ENCODE results near the gene UXS1. TPM values are rescaled to one million over a fixed set of nuclear protein-coding genes. Genes with fewer than 3 reads are reported as not detected.

Gene UXS1
- polyA plus RNA-seq, 3 donors, result 23.4 to 33.8 (median 29.3) TPM

DNA sequence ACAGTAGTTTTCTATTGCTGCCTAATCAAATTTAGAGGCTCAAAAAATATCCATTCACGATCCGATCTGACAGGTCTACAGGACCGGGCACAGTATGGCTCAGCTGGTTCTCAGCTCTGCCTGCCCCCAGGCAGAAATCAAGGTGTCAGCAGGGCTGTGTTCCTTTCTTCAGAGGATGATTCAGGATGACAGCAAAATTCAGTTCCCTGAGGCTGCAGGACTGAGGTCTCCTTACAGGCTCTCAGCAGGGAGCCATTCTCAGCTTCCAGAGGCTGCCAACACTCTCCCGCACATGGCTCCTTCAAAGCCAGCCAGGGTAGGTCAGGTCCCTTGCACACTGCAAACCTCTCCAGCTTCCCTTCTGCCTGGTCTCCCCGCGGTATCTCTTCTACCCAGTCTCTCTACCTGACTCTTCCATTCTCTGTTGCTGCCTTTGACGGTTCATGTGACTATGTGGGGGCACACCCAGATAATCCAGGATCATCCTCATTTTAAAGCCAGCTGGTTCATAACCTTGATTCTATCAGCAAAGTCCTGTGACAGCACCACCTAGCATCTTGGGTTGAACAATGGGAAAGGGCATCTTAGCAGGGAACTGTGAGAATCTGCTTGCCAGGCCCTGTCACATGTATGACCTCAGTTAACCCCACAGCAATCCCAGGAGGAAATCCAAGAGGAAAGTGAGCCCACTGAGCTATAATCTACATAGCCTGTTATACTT lies 50.4 kb downstream of the UXS1 start:
- Mint-ChIP-seq H3K9me3 (no peaks in the 10 kb centered on the region), H3K27ac (peak overlapping the region in 2 of 7 donors; percentile 4 to 76), H3K36me3 (peaks cover 45 to 59% of the 10 kb centered on the region in 2 donors), H3K27me3 (ENCODE audit: low read depth in 3 of 3) (peaks cover 0 to 1% (median 0%) of the 10 kb centered on the region in 3 donors), H3K4me3 (no peak overlapping the region), H3K4me1 (peaks cover 4% of the 10 kb centered on the region)
- Histone ChIP-seq H3K9me3 (replicated peaks in 1 of 2; ENCODE audit: control insufficient read depth in 1 of 2, insufficient read depth in 1 of 2, low read length in 2 of 2) (no peaks in the 10 kb centered on the region), H3K4me1 (ENCODE audit: control insufficient read depth in 1 of 2, insufficient read depth in 2 of 2, low read length in 2 of 2) (no peaks in the 10 kb centered on the region), H3K36me3 (replicated peaks in 1 of 2; ENCODE audit: control insufficient read depth in 1 of 2, insufficient read depth in 2 of 2, low read length in 2 of 2) (peaks cover 15 to 78% of the 10 kb centered on the region in 2 donors), H3K27me3 (ENCODE audit: control insufficient read depth in 2 of 2, insufficient read depth in 2 of 2, low read length in 2 of 2) (no peaks in the 10 kb centered on the region), H3K9ac (ENCODE audit: insufficient read depth, low read length, poor library complexity, severe bottlenecking) (no peak overlapping the region), H3K4me3 (replicated peaks in 1 of 3; ENCODE audit: low read depth in 2 of 3, low read length in 3 of 3) (no peak overlapping the region), H4K20me1 (ENCODE audit: insufficient read depth, low read length) (peaks cover 3% of the 10 kb centered on the region), H3K79me2 (ENCODE audit: insufficient read depth, low read length) (no peaks in the 10 kb centered on the region), H3K27ac (ENCODE audit: low read depth in 1 of 2, low read length in 2 of 2) (peak overlapping the region in 1 of 2 donors; percentile 31), H3K4me2 (replicated peaks; ENCODE audit: extremely low read depth, low read length, poor library complexity, severe bottlenecking) (no peak overlapping the region), H2AFZ (ENCODE audit: insufficient read depth, low read depth, low read length, poor library complexity, severe bottlenecking) (no peak overlapping the region)
- TF ChIP-seq, protein P1, sequence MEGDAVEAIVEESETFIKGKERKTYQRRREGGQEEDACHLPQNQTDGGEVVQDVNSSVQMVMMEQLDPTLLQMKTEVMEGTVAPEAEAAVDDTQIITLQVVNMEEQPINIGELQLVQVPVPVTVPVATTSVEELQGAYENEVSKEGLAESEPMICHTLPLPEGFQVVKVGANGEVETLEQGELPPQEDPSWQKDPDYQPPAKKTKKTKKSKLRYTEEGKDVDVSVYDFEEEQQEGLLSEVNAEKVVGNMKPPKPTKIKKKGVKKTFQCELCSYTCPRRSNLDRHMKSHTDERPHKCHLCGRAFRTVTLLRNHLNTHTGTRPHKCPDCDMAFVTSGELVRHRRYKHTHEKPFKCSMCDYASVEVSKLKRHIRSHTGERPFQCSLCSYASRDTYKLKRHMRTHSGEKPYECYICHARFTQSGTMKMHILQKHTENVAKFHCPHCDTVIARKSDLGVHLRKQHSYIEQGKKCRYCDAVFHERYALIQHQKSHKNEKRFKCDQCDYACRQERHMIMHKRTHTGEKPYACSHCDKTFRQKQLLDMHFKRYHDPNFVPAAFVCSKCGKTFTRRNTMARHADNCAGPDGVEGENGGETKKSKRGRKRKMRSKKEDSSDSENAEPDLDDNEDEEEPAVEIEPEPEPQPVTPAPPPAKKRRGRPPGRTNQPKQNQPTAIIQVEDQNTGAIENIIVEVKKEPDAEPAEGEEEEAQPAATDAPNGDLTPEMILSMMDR (IDR thresholded peaks at IDR 0.05), result no peak
- DNase-seq, result no peak
- WGBS (ENCODE audit: insufficient coverage), result 97% methylated on average over 5 of the region's 7 CpGs
- intact Hi-C loops (cut with micrococcal nuclease), result no loop called here

DNA sequence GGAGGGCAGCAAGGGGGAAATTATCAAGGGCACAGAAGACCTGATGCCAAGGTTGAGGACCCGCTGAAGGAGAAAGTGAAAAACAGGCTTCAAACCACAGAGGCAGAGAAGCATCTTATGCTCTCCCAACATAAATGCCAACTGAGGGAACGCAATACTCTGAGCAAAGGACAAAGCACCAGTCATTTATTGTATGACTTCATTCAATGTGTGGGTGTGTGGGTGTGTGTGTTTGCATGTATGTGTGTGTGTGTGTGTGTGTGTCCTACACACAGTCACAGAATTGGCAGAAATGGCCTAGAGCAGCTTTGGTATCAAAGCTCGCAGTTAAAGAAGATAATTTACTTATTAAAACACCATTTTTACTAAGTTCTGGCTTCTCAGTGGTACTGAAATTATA lies 51.4 kb downstream of the UXS1 start:
- Mint-ChIP-seq H3K9me3 (peaks cover 0 to 2% (median 0%) of the 10 kb centered on the region in 7 donors), H3K36me3 (peaks cover 51 to 66% of the 10 kb centered on the region in 2 donors), H3K4me3 (no peak overlapping the region), H3K27ac (peak overlapping the region in 1 of 7 donors; percentile 10), H3K27me3 (ENCODE audit: low read depth in 3 of 3) (peaks cover 0 to 1% (median 0%) of the 10 kb centered on the region in 3 donors), H3K4me1 (peaks cover 4% of the 10 kb centered on the region)
- no peak for DNase-seq
- Histone ChIP-seq H2AFZ (ENCODE audit: insufficient read depth, low read depth, low read length, poor library complexity, severe bottlenecking) (no peak overlapping the region), H3K27me3 (ENCODE audit: control insufficient read depth in 2 of 2, insufficient read depth in 2 of 2, low read length in 2 of 2) (no peaks in the 10 kb centered on the region), H4K20me1 (ENCODE audit: insufficient read depth, low read length) (peaks cover 3% of the 10 kb centered on the region), H3K4me1 (ENCODE audit: control insufficient read depth in 1 of 2, insufficient read depth in 2 of 2, low read length in 2 of 2) (no peaks in the 10 kb centered on the region), H3K9ac (ENCODE audit: insufficient read depth, low read length, poor library complexity, severe bottlenecking) (no peak overlapping the region), H3K9me3 (replicated peaks in 1 of 2; ENCODE audit: control insufficient read depth in 1 of 2, insufficient read depth in 1 of 2, low read length in 2 of 2) (no peaks in the 10 kb centered on the region), H3K4me3 (replicated peaks in 1 of 3; ENCODE audit: low read depth in 2 of 3, low read length in 3 of 3) (no peak overlapping the region), H3K27ac (ENCODE audit: low read depth in 1 of 2, low read length in 2 of 2) (no peak overlapping the region), H3K4me2 (replicated peaks; ENCODE audit: extremely low read depth, low read length, poor library complexity, severe bottlenecking) (no peak overlapping the region), H3K79me2 (ENCODE audit: insufficient read depth, low read length) (no peaks in the 10 kb centered on the region), H3K36me3 (replicated peaks in 1 of 2; ENCODE audit: control insufficient read depth in 1 of 2, insufficient read depth in 2 of 2, low read length in 2 of 2) (peaks cover 17 to 78% of the 10 kb centered on the region in 2 donors)
- TF ChIP-seq, protein P1 (IDR thresholded peaks at IDR 0.05), result no peak
- no CpG with 5 or more reads among the region's 3 CpGs for WGBS (ENCODE audit: insufficient coverage)
- intact Hi-C loops (cut with micrococcal nuclease), result no loop called here

Measured in CD14-positive monocyte (primary cell).